GM20431 (cell line): ENCODE data around the gene CCL26.

ENCODE experiments used
- in situ Hi-C: fragments of 300-500 bp; cut with MseI, MboI; formaldehyde crosslinking; loops from one replicate; pipeline ENCODE4 v1.15.0; 2020; ENCODE audit warnings: low sequenced_read_pairs; ENCODE audit not compliant: unreplicated experiment

Gene CCL26

GRCh38 chr7:75719626-75720025 lies 52.4 kb downstream of the CCL26 start:
- in situ Hi-C loops = no loop called here
